Progenitor cell of endocrine pancreas (in vitro differentiated cells): ENCODE results near the gene PIK3R6. TPM values are rescaled to one million over a fixed set of nuclear protein-coding genes. Genes with fewer than 3 reads are reported as not detected.

ENCODE experiments used
- DNase-seq: peaks from one replicate; pipeline ENCODE4 v3.0.0; 2021; ENCODE audit warnings: low spot score; ENCODE audit not compliant: unreplicated experiment
- H3K27ac Mint-ChIP-seq: 2 replicates; pipeline ENCODE4 v1.8.0; 2021; ENCODE audit warnings: mild to moderate bottlenecking, moderate library complexity, mixed read lengths
- H3K27me3 Mint-ChIP-seq: 2 replicates; pipeline ENCODE4 v1.8.0; 2021; ENCODE audit warnings: mixed read lengths
- H3K36me3 Mint-ChIP-seq: 2 replicates; pipeline ENCODE4 v1.8.0; 2022; ENCODE audit warnings: mixed read lengths; ENCODE audit not compliant: insufficient read depth
- H3K4me1 Mint-ChIP-seq: 2 replicates; pipeline ENCODE4 v1.8.0; 2021; ENCODE audit warnings: low read depth, mixed read lengths
- H3K4me3 Mint-ChIP-seq: 2 replicates; pipeline ENCODE4 v1.8.0; 2021; ENCODE audit warnings: low read depth, mild to moderate bottlenecking, moderate library complexity, mixed read lengths
- H3K9me3 Mint-ChIP-seq: 2 replicates; pipeline ENCODE4 v1.8.0; 2021; ENCODE audit warnings: low read depth, mixed read lengths
- total RNA-seq: library from RNA; stranded (reverse); gene quantifications from 2 replicates; pipeline ENCODE4 v1.2.1, GENCODE V29; 2021
- TF ChIP-seq, protein P1 (sequence below): fragments of 200-600 bp; sonication (generic); IDR thresholded peaks from one replicate; pipeline ENCODE4 v1.5.0; 2021; ENCODE audit warnings: antibody characterized with exemption, mild to moderate bottlenecking; ENCODE audit not compliant: unreplicated experiment

PIK3R6 gene
- total RNA-seq, 1 donor from 2014 or later, result 0.07 TPM

DNA sequence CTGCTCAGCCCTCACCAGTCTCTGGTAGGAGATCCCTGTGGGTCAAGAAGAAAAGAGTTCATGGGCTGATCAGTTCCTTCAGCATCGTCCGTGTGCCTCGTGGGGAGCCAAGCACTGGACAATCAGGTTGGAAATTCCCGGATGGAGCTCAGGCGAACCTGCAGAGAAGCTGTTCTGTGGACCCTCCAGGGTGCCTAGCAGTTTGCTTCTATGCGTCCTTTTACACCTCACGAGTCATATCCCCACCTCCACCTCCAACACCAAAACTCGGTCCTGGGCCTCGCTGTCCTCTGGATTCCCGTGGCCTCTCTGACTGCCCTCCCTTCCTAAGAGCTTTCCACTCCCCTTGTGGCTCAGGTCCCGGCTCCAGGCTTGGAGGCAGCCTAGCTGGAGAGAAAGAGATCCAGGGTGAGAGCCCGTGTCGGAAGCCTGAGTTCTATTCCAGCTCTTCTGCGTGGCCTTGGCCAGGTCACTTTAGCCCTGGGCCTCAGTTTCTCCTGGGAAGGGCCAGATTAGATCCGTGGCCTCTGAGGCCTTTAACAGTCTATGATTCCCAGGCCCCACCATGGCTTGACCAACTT, 26.2 kb upstream of the PIK3R6 start:
- TF ChIP-seq, protein P1, sequence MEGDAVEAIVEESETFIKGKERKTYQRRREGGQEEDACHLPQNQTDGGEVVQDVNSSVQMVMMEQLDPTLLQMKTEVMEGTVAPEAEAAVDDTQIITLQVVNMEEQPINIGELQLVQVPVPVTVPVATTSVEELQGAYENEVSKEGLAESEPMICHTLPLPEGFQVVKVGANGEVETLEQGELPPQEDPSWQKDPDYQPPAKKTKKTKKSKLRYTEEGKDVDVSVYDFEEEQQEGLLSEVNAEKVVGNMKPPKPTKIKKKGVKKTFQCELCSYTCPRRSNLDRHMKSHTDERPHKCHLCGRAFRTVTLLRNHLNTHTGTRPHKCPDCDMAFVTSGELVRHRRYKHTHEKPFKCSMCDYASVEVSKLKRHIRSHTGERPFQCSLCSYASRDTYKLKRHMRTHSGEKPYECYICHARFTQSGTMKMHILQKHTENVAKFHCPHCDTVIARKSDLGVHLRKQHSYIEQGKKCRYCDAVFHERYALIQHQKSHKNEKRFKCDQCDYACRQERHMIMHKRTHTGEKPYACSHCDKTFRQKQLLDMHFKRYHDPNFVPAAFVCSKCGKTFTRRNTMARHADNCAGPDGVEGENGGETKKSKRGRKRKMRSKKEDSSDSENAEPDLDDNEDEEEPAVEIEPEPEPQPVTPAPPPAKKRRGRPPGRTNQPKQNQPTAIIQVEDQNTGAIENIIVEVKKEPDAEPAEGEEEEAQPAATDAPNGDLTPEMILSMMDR, result no peak
- H3K36me3 Mint-ChIP-seq, result no peaks in the 10 kb centered on the region

DNA sequence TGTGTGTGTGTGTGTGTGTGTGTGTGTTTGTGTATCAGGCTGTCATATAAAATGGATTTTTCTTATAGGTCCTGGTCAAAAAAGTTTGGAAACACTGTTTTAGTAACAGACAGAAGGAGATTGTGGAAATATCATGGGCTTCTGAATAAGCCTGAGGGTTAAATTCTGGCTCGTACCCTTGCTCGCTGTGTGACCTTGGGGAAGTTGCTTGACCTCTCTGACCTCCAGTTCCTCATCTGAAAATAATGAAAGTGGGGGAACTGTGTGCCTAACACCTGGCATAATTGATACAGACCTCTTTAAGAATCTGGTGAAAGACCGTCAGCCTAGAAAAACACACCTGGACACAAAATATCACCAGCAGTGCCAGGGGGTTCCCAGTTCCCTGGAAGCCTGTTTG, 25.6 kb upstream of the PIK3R6 start:
- TF ChIP-seq, protein P1, result no peak
- Mint-ChIP-seq H3K4me3 (no peak overlapping the region), H3K36me3 (no peaks in the 10 kb centered on the region), H3K9me3 (no peaks in the 10 kb centered on the region), H3K4me1 (peaks cover 4% of the 10 kb centered on the region), H3K27ac (no peak overlapping the region), H3K27me3 (peaks cover 54% of the 10 kb centered on the region)
- no peak for DNase-seq

More for the DNA sequence above, 26.2 kb upstream of the PIK3R6 start:
- Mint-ChIP-seq H3K27ac (no peak overlapping the region), H3K9me3 (no peaks in the 10 kb centered on the region), H3K4me3 (no peak overlapping the region), H3K4me1 (peaks cover 4% of the 10 kb centered on the region), H3K27me3 (peaks cover 55% of the 10 kb centered on the region)
- DNase-seq, result no peak

DNA sequence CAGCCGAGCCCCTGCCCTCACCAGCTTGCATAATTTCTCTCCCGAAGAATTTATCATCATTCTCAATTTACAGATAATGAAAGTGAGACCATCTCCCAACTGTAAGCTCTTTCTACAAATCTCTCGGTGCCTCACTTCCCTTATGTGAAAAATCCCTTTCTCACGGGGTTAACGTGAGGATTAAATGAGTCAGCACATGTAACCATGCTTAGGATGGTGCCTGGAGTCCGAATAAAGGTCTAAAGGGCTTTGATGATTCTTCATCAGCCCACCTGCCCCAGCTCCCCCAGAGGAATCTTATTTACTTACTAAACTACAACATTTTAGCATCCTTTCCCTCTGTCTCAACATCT, 24.8 kb upstream of the PIK3R6 start:
- Mint-ChIP-seq H3K27ac (no peak overlapping the region), H3K9me3 (no peaks in the 10 kb centered on the region), H3K27me3 (peaks cover 46% of the 10 kb centered on the region), H3K4me1 (peaks cover 4% of the 10 kb centered on the region), H3K36me3 (no peaks in the 10 kb centered on the region), H3K4me3 (no peak overlapping the region)
- DNase-seq, result no peak
- TF ChIP-seq, protein P1, result no peak

DNA sequence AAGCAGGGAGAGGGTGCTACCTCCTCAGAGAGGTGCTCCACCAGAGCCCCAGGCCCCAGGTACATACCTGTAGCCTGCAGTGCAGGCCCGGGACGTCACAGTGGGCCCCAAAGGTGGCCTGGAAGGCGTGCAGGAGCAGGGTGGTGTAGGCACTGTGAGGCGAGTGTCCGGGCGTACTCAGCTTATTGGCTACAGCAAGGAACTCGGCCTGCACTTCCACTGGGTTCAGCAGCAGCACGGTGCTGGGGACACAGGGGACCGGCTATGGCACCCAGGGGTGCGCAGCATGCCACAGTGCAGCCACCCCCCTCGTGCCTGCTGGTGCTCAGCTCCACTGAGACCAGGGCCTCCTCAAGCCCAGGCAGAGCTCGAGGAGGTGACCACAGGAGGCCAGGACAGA, 23.2 kb upstream of the PIK3R6 start:
- no peak for DNase-seq

DNA sequence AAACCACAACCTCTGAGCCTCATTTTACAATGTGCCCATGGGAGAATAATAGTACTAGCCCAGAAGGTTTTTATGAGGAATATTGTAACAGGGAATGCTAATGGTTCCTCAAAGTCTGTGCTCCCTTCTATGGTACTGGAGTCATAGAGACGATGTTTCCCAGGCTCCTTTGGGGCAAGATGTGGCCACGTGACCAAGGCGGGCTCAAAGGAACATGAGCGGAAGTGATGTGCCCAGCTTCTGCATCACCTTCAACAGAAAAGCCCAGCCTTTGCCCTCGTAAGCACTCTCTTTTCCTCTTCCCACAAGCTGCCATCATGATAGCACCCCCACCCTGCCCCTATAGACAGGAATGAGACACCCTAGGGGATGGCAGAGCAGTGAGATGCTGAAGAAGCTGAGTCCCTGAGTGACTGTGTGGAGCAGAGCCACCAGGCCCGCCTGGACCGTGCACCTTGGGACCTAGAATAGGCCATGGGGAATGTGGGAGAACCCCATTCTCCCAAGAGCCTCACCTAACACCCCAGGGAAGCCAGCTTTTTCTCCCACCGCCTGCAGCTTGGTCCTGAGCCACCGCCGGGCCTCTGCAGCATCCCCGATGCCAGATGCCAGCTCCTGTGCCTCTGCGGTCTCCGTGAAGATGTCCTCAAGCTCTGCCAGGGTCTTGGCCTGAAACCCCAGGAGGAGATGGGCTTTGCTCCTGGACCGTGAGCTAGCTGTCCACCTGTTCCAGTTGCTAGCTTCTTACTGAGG, 22.2 kb upstream of the PIK3R6 start:
- Mint-ChIP-seq H3K4me1 (no peaks in the 10 kb centered on the region), H3K36me3 (no peaks in the 10 kb centered on the region), H3K4me3 (no peak overlapping the region), H3K27ac (no peak overlapping the region), H3K27me3 (peaks cover 20% of the 10 kb centered on the region), H3K9me3 (no peaks in the 10 kb centered on the region)
- TF ChIP-seq, protein P1, result no peak
- no peak for DNase-seq

More for the DNA sequence above, 23.2 kb upstream of the PIK3R6 start:
- H3K4me1 Mint-ChIP-seq, result peaks cover 4% of the 10 kb centered on the region
- no peaks in the 10 kb centered on the region for H3K9me3 Mint-ChIP-seq
- H3K27ac Mint-ChIP-seq, result no peak overlapping the region
- TF ChIP-seq, protein P1, result no peak
- H3K36me3 Mint-ChIP-seq, result no peaks in the 10 kb centered on the region
- H3K4me3 Mint-ChIP-seq, result no peak overlapping the region
- H3K27me3 Mint-ChIP-seq, result peaks cover 30% of the 10 kb centered on the region
